Muscle of leg (tissue), 11 donors: ENCODE data around the gene UBAC2. TPM values are rescaled to one million over a fixed set of nuclear protein-coding genes. Genes with fewer than 3 reads are reported as not detected.
A peak's percentile ranks its signal among the peaks of the same experiment; 100 is the strongest.

Source experiments
- DNase-seq: peaks from one replicate; pipeline ENCODE4 v3.0.0; 2013
- H3K27ac ChIP-seq: one replicate; pipeline ENCODE4 v1.5.1; 2013; ENCODE audit warnings: mild to moderate bottlenecking, low read length, control low read depth
- H3K27me3 ChIP-seq: one replicate; pipeline ENCODE4 v1.6.1; 2013; ENCODE audit warnings: low read length; ENCODE audit not compliant: control insufficient read depth, insufficient read depth
- H3K36me3 ChIP-seq: one replicate; pipeline ENCODE4 v1.6.1; 2013; ENCODE audit warnings: low read length; ENCODE audit not compliant: control insufficient read depth, insufficient read depth
- H3K4me1 ChIP-seq: one replicate; pipeline ENCODE4 v1.6.1; 2013; ENCODE audit warnings: low read length; ENCODE audit not compliant: control insufficient read depth, insufficient read depth
- H3K4me3 ChIP-seq: one replicate; pipeline ENCODE4 v1.5.1; 2013; ENCODE audit warnings: low read length, control low read depth
- H3K9me3 ChIP-seq: replicated peaks from 2 replicates; pipeline ENCODE4 v1.6.1; 2013; ENCODE audit warnings: low read depth, low read length; ENCODE audit not compliant: control insufficient read depth
- WGBS: methylation state at CpG from one replicate; pipeline ENCODE4 v1.1.5; 2013; ENCODE audit warnings: missing lambda C conversion rate; ENCODE audit not compliant: insufficient coverage; 5-methylcytosine and 5-hydroxymethylcytosine counted together
- polyA plus RNA-seq, 8 donors: library from polyadenylated mRNA; unstranded; fragments of 120-200 nt; gene quantifications; one replicate each; pipeline versions ENCODE4 v1.2.1 to v1.2.3, GENCODE V29; 2013; ENCODE audit warnings: inconsistent platforms in 1 of 8, low replicate concordance in 1 of 8; ENCODE audit not compliant: insufficient read length in 8 of 8, insufficient read depth in 1 of 8
- total RNA-seq: library from RNA; stranded (reverse); fragments of 120-200 nt; gene quantifications from one replicate; pipeline ENCODE4 v1.2.4, GENCODE V29; 2013

The UBAC2 gene
- total and polyA plus RNA-seq, 9 donors = 46.3 to 92.6 (median 84.7) TPM

DNA sequence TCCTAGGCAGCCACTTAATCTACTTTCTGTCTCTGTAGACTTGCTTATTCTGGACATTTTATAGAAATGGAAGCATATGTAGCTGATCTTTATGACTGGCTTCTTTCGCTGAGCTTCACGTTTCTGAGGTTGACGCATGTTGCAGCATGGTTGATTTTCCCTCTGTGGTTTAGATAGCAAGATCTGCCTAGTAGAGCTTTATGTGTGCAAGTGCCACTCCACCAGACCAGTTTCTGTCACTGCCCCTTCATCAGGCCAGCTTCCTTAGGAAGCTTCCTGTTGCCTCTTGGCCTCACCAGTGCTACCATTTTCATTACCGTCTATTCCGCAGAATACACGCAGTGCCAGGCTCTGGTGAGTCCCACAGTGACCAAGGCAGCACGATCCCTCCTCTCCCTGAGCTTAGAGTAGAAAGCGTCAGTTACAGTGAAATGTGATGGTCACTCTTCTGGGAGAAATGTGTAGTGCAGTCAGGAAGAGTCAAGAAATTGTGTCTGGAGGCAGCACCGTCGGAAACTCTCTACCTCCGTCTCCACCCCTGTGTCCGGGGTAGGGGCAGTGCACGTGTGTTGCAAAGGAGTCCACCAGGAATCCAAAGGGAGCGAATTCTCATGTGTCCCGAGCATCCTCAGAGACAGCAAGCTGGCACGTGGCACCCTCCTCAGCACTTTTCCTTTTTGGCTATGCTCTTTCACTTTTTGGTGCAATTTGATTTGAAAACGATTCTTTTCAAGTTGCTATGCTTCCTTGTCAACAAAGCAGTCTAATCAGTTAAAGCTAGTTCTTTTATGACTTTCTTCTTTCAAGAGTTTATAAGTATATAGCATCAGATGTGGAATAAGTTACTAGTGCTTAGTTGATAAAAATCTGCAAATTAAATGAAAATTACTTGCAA is 151.9 kb downstream of the UBAC2 start:
- Histone ChIP-seq H3K27ac (no peak overlapping the region), H3K27me3 (no peaks in the 10 kb centered on the region), H3K4me1 (peaks cover 15% of the 10 kb centered on the region), H3K9me3 (no peaks in the 10 kb centered on the region), H3K4me3 (no peak overlapping the region), H3K36me3 (peaks cover 54% of the 10 kb centered on the region)
- no peak for DNase-seq
- WGBS = 89% methylated on average over 13 of the region's 17 CpGs

DNA sequence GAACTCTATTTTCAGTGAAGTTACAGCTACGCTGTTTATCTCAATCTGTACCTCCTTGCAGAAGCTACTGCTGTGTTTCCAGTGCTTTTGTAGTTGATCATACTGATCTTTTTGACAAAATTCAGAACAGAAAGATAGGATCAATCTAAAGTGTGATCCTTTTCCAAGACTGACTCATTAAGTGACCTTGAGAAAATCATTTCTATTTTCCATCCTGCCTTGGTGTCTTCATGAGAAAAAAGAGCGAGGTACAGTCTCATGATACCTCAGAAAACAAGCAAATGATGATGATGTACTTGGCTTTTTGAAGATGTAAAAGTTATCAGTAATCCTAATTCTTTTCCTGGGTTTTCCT is 152.6 kb downstream of the UBAC2 start:
- H3K9me3 ChIP-seq = no peaks in the 10 kb centered on the region
- no CpG with 5 or more reads among the region's 2 CpGs for WGBS
- H3K27ac ChIP-seq = no peak overlapping the region
- no peaks in the 10 kb centered on the region for H3K27me3 ChIP-seq
- peaks cover 60% of the 10 kb centered on the region for H3K36me3 ChIP-seq
- no peak overlapping the region for H3K4me3 ChIP-seq
- H3K4me1 ChIP-seq = peaks cover 9% of the 10 kb centered on the region
- no peak for DNase-seq

DNA sequence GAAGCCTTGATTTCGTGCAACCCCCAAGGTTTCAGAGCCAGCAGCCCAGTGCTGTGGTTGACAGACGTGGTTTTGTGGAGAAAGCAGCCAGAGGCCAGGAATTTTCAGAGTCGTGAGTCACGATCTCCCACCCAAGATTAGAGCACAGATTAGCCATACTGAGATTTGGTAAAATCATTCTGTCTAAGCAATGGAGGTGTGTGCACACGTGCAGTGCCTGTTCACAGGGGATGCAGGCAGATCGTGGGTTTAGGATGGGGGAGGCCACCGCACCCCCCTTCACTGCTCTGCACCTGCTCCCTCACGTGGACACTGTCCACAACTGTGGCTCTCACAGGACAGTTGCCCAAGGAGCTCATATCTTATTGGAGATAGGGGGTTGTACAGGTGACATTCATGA is 153.2 kb downstream of the UBAC2 start:
- Histone ChIP-seq H3K4me3 (no peak overlapping the region), H3K36me3 (peaks cover 60% of the 10 kb centered on the region), H3K27me3 (no peaks in the 10 kb centered on the region), H3K9me3 (no peaks in the 10 kb centered on the region), H3K4me1 (peaks cover 6% of the 10 kb centered on the region), H3K27ac (no peak overlapping the region)
- DNase-seq = no peak
- WGBS = 79% methylated on average over 3 of the region's 8 CpGs

- WGBS = 65% methylated on average over 8 of the region's 8 CpGs
- Histone ChIP-seq H3K4me1 (peaks cover 6% of the 10 kb centered on the region), H3K27ac (no peak overlapping the region), H3K4me3 (no peak overlapping the region), H3K27me3 (no peaks in the 10 kb centered on the region), H3K36me3 (peaks cover 58% of the 10 kb centered on the region), H3K9me3 (no peaks in the 10 kb centered on the region)
- DNase-seq = no peak
Measured at GRCh38 chr13:99354371-99354951, 153.8 kb downstream of the UBAC2 start.

GRCh38 chr13:99355267-99356011 is 154.8 kb downstream of the UBAC2 start:
- H3K27me3 ChIP-seq = no peaks in the 10 kb centered on the region
- no peaks in the 10 kb centered on the region for H3K9me3 ChIP-seq
- no peak for DNase-seq
- H3K27ac ChIP-seq = peak overlapping the region; percentile 60
- peaks cover 58% of the 10 kb centered on the region for H3K36me3 ChIP-seq
- WGBS = 89% methylated on average over 17 of the region's 18 CpGs
- peaks cover 6% of the 10 kb centered on the region for H3K4me1 ChIP-seq
- H3K4me3 ChIP-seq = no peak overlapping the region

- Histone ChIP-seq H3K4me1 (peaks cover 6% of the 10 kb centered on the region), H3K36me3 (peaks cover 57% of the 10 kb centered on the region), H3K9me3 (no peaks in the 10 kb centered on the region), H3K27me3 (no peaks in the 10 kb centered on the region), H3K4me3 (no peak overlapping the region), H3K27ac (peak overlapping the region; percentile 60)
- no peak for DNase-seq
- 57% methylated on average over 1 of the region's 1 CpG for WGBS
Measured at GRCh38 chr13:99356012-99356261, 155.3 kb downstream of the UBAC2 start.

- no peaks in the 10 kb centered on the region for H3K27me3 ChIP-seq
- no peak overlapping the region for H3K4me3 ChIP-seq
- peaks cover 59% of the 10 kb centered on the region for H3K36me3 ChIP-seq
- peaks cover 6% of the 10 kb centered on the region for H3K4me1 ChIP-seq
- 59% methylated on average over 6 of the region's 10 CpGs for WGBS
- H3K9me3 ChIP-seq = no peaks in the 10 kb centered on the region
- H3K27ac ChIP-seq = peak overlapping the region; percentile 60
- peak; percentile 75 for DNase-seq
Measured at GRCh38 chr13:99356262-99357091, 155.8 kb downstream of the UBAC2 start.

- Histone ChIP-seq H3K36me3 (peaks cover 54% of the 10 kb centered on the region), H3K27ac (no peak overlapping the region), H3K4me3 (no peak overlapping the region), H3K4me1 (peaks cover 6% of the 10 kb centered on the region), H3K9me3 (no peaks in the 10 kb centered on the region), H3K27me3 (no peaks in the 10 kb centered on the region)
- WGBS = 95% methylated on average over 3 of the region's 8 CpGs
- no peak for DNase-seq
Measured at GRCh38 chr13:99357131-99357596, 156.5 kb downstream of the UBAC2 start.

- peaks cover 47% of the 10 kb centered on the region for H3K36me3 ChIP-seq
- no peak overlapping the region for H3K27ac ChIP-seq
- DNase-seq = no peak
- 92% methylated on average over 4 of the region's 6 CpGs for WGBS
- H3K9me3 ChIP-seq = no peaks in the 10 kb centered on the region
- H3K4me1 ChIP-seq = peaks cover 6% of the 10 kb centered on the region
- H3K27me3 ChIP-seq = no peaks in the 10 kb centered on the region
- H3K4me3 ChIP-seq = no peak overlapping the region
Measured at GRCh38 chr13:99357941-99358340, 157.3 kb downstream of the UBAC2 start.
